Neural crest cell (in vitro differentiated cells): Measurements from ENCODE around the gene COMT. TPM values are rescaled to one million over a fixed set of nuclear protein-coding genes. Genes with fewer than 3 reads are reported as not detected.

ENCODE experiments used
- DNase-seq: peaks from one replicate; pipeline ENCODE4 v3.0.0; 2021; ENCODE audit warnings: low read depth, mixed read lengths, low spot score
- H3K27ac Mint-ChIP-seq: one replicate; pipeline ENCODE4 v1.8.0; 2021; ENCODE audit warnings: mild to moderate bottlenecking, mixed read lengths; ENCODE audit not compliant: unreplicated experiment
- H3K27me3 Mint-ChIP-seq: 2 replicates; pipeline ENCODE4 v1.8.0; 2021; ENCODE audit warnings: low read depth, mild to moderate bottlenecking, mixed read lengths
- H3K36me3 Mint-ChIP-seq: 2 replicates; pipeline ENCODE4 v1.8.0; 2021; ENCODE audit warnings: low read depth, mild to moderate bottlenecking, mixed read lengths
- H3K4me1 Mint-ChIP-seq: 2 replicates; pipeline ENCODE4 v1.8.0; 2021; ENCODE audit warnings: mixed read lengths
- H3K4me3 Mint-ChIP-seq: one replicate; pipeline ENCODE4 v1.8.0; 2021; ENCODE audit warnings: mild to moderate bottlenecking, mixed read lengths
- H3K9me3 Mint-ChIP-seq: 2 replicates; pipeline ENCODE4 v1.8.0; 2021; ENCODE audit warnings: mixed read lengths
- CTCF ChIP-seq: fragments of 200-600 bp; sonication (generic); conservative IDR thresholded peaks from 2 replicates; pipeline ENCODE4 v1.5.0; 2021; ENCODE audit warnings: antibody characterized with exemption, mild to moderate bottlenecking
- total RNA-seq: library from RNA; stranded (reverse); gene quantifications from 2 replicates; pipeline ENCODE4 v1.2.1, GENCODE V29; 2021

COMT gene
- total RNA-seq, 1 donor from 2014 or later, result 86.4 TPM

GRCh38 chr22:19901577-19902244, 39.9 kb upstream of the COMT start:
- TF ChIP-seq CTCF, result no peak

GRCh38 chr22:19902245-19902715, 39.3 kb upstream of the COMT start:
- no peak overlapping the region for H3K4me3 Mint-ChIP-seq
- H3K27ac Mint-ChIP-seq, result no peak overlapping the region
- no peak for DNase-seq
- H3K4me1 Mint-ChIP-seq, result peaks cover 7% of the 10 kb centered on the region
- TF ChIP-seq CTCF, result no peak
- H3K9me3 Mint-ChIP-seq, result no peaks in the 10 kb centered on the region
- no peaks in the 10 kb centered on the region for H3K36me3 Mint-ChIP-seq
- H3K27me3 Mint-ChIP-seq, result no peaks in the 10 kb centered on the region

More at GRCh38 chr22:19901577-19902244, 39.9 kb upstream of the COMT start:
- Mint-ChIP-seq H3K9me3 (no peaks in the 10 kb centered on the region), H3K27me3 (no peaks in the 10 kb centered on the region), H3K4me3 (no peak overlapping the region), H3K36me3 (no peaks in the 10 kb centered on the region), H3K4me1 (peaks cover 7% of the 10 kb centered on the region), H3K27ac (no peak overlapping the region)
- no peak for DNase-seq

- Mint-ChIP-seq H3K36me3 (no peaks in the 10 kb centered on the region), H3K4me3 (no peak overlapping the region), H3K27ac (no peak overlapping the region), H3K27me3 (no peaks in the 10 kb centered on the region), H3K4me1 (peaks cover 7% of the 10 kb centered on the region), H3K9me3 (no peaks in the 10 kb centered on the region)
- TF ChIP-seq CTCF, result no peak
- no peak for DNase-seq
These were observed 38.5 kb upstream of the COMT start for GRCh38 chr22:19903031-19903430.

- Mint-ChIP-seq H3K4me3 (no peak overlapping the region), H3K36me3 (no peaks in the 10 kb centered on the region), H3K9me3 (no peaks in the 10 kb centered on the region), H3K27me3 (no peaks in the 10 kb centered on the region), H3K4me1 (peaks cover 7% of the 10 kb centered on the region), H3K27ac (no peak overlapping the region)
- DNase-seq, result no peak
- TF ChIP-seq CTCF, result no peak
These were observed 38.1 kb upstream of the COMT start for GRCh38 chr22:19903513-19903912.

GRCh38 chr22:19904174-19904856, 37.3 kb upstream of the COMT start:
- peaks cover 7% of the 10 kb centered on the region for H3K4me1 Mint-ChIP-seq
- DNase-seq, result no peak
- H3K27me3 Mint-ChIP-seq, result no peaks in the 10 kb centered on the region
- no peaks in the 10 kb centered on the region for H3K36me3 Mint-ChIP-seq
- no peak overlapping the region for H3K27ac Mint-ChIP-seq
- H3K4me3 Mint-ChIP-seq, result no peak overlapping the region
- H3K9me3 Mint-ChIP-seq, result no peaks in the 10 kb centered on the region
- no peak for TF ChIP-seq CTCF
